Measurements from ENCODE around the gene SRC.

The SRC gene

GRCh38 chr20:37407019-37407566, 61.2 kb downstream of the SRC start:
- no peak for DNase-seq (ENCODE audit: low read depth in 1 of 2, low spot score in 1 of 2)
- in situ Hi-C loops (cut with HindIII; ENCODE audit: low pct_unique_long_range_greater_than_20kb, low sequenced_read_pairs): no loop called here
- TF ChIP-seq JUND (IDR thresholded peaks at IDR 0.05; ENCODE audit: low read depth): no peak

- no peak for TF ChIP-seq JUND (IDR thresholded peaks at IDR 0.05; ENCODE audit: low read depth)
- no peak for DNase-seq (ENCODE audit: low read depth in 1 of 2, low spot score in 1 of 2)
- in situ Hi-C loops (cut with HindIII; ENCODE audit: low pct_unique_long_range_greater_than_20kb, low sequenced_read_pairs): no loop called here
These were observed 61.6 kb downstream of the SRC start for GRCh38 chr20:37407573-37408002.

GRCh38 chr20:37408302-37409193, 62.6 kb downstream of the SRC start:
- DNase-seq (ENCODE audit: low read depth in 1 of 2, low spot score in 1 of 2): no peak
- no peak for TF ChIP-seq JUND (IDR thresholded peaks at IDR 0.05; ENCODE audit: low read depth)
- in situ Hi-C loops (cut with HindIII; ENCODE audit: low pct_unique_long_range_greater_than_20kb, low sequenced_read_pairs): no loop called here

GRCh38 chr20:37411408-37412219, 65.7 kb downstream of the SRC start:
- DNase-seq (ENCODE audit: low read depth in 1 of 2, low spot score in 1 of 2): no peak
- no peak for TF ChIP-seq JUND (IDR thresholded peaks at IDR 0.05; ENCODE audit: low read depth)
- in situ Hi-C loops (cut with HindIII; ENCODE audit: low pct_unique_long_range_greater_than_20kb, low sequenced_read_pairs): no loop called here

GRCh38 chr20:37413023-37413334, 67.0 kb downstream of the SRC start:
- DNase-seq (ENCODE audit: low read depth in 1 of 2, low spot score in 1 of 2): no peak
- in situ Hi-C loops (cut with HindIII; ENCODE audit: low pct_unique_long_range_greater_than_20kb, low sequenced_read_pairs): no loop called here
- TF ChIP-seq JUND (IDR thresholded peaks at IDR 0.05; ENCODE audit: low read depth): no peak

GRCh38 chr20:37413379-37413778, 67.4 kb downstream of the SRC start:
- no peak for DNase-seq (ENCODE audit: low read depth in 1 of 2, low spot score in 1 of 2)
- no peak for TF ChIP-seq JUND (IDR thresholded peaks at IDR 0.05; ENCODE audit: low read depth)
- in situ Hi-C loops (cut with HindIII; ENCODE audit: low pct_unique_long_range_greater_than_20kb, low sequenced_read_pairs): no loop called here

- in situ Hi-C loops (cut with HindIII; ENCODE audit: low pct_unique_long_range_greater_than_20kb, low sequenced_read_pairs): no loop called here
- TF ChIP-seq JUND (IDR thresholded peaks at IDR 0.05; ENCODE audit: low read depth): no peak
- DNase-seq (ENCODE audit: low read depth in 1 of 2, low spot score in 1 of 2): no peak
These were observed 68.5 kb downstream of the SRC start for GRCh38 chr20:37414224-37415035.

- DNase-seq (ENCODE audit: low read depth in 1 of 2, low spot score in 1 of 2): no peak
- in situ Hi-C loops (cut with HindIII; ENCODE audit: low pct_unique_long_range_greater_than_20kb, low sequenced_read_pairs): no loop called here
- no peak for TF ChIP-seq JUND (IDR thresholded peaks at IDR 0.05; ENCODE audit: low read depth)
These were observed 69.5 kb downstream of the SRC start for GRCh38 chr20:37415118-37416085.

GRCh38 chr20:37416100-37416847, 70.3 kb downstream of the SRC start:
- TF ChIP-seq JUND (IDR thresholded peaks at IDR 0.05; ENCODE audit: low read depth): no peak
- no peak for DNase-seq (ENCODE audit: low read depth in 1 of 2, low spot score in 1 of 2)
- in situ Hi-C loops (cut with HindIII; ENCODE audit: low pct_unique_long_range_greater_than_20kb, low sequenced_read_pairs): no loop called here

- TF ChIP-seq JUND (IDR thresholded peaks at IDR 0.05; ENCODE audit: low read depth): no peak
- in situ Hi-C loops (cut with HindIII; ENCODE audit: low pct_unique_long_range_greater_than_20kb, low sequenced_read_pairs): no loop called here
These were observed 71.1 kb downstream of the SRC start for GRCh38 chr20:37416848-37417616.

More at GRCh38 chr20:37416848-37417616, 71.1 kb downstream of the SRC start:
- no peak for DNase-seq (ENCODE audit: low read depth in 1 of 2, low spot score in 1 of 2)

All from T47D (cell line).